Stimulated activated CD4-positive, alpha-beta T cell treated with anti-CD3 and anti-CD28 coated beads, Interleukin-1b, Interleukin-23, amount 100 ng/mL, for 48 hours (primary cell): Measurements from ENCODE around the gene TMEM106B.
"Not testable (repeated sequence)": the region's sequence is repeated elsewhere in the genome, so short reads cannot be mapped to it uniquely, and the experiment has no call there.

Experiments
- DNase-seq: peaks from one replicate; pipeline ENCODE4 v3.0.0-alpha.2; 2020

The TMEM106B gene

GRCh38 chr7:12211054-12211710 is at the start of gene TMEM106B:
Gene TMEM106B (plus strand): TSS chr7:12211294. CDS start chr7:12214811, 3,517 bp downstream.
- peak; percentile 97 for DNase-seq

GRCh38 chr7:12162415-12163113 is 48.5 kb upstream of the TMEM106B start:
- DNase-seq = no peak

- DNase-seq = not testable (repeated sequence)
These were observed 43.0 kb upstream of the TMEM106B start for GRCh38 chr7:12168065-12168464.

GRCh38 chr7:12169981-12170820 is 40.9 kb upstream of the TMEM106B start:
- peak; percentile 24 for DNase-seq

GRCh38 chr7:12173671-12174070 is 37.4 kb upstream of the TMEM106B start:
- no peak for DNase-seq

DNA sequence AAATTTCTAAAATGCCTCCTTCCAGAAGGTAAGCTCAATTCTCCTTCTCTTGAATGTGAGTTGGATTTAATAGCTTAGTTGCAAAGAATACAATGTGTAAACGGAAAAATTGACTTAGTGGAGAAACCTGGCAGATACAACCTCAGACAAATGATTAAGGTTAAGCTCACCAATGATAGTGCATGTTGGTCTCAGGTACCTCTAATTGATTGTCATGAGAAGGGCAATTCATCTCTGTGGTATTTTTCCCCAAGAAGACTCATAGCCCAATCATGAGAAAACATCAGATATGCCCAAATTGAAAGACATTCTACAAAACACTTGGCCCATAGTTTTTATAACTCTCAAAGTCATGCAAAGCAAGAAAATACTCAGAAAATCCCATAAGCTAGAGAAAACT is 36.2 kb upstream of the TMEM106B start:
- DNase-seq = no peak

- no peak for DNase-seq
These were observed 32.8 kb upstream of the TMEM106B start for GRCh38 chr7:12178317-12178716.

DNA sequence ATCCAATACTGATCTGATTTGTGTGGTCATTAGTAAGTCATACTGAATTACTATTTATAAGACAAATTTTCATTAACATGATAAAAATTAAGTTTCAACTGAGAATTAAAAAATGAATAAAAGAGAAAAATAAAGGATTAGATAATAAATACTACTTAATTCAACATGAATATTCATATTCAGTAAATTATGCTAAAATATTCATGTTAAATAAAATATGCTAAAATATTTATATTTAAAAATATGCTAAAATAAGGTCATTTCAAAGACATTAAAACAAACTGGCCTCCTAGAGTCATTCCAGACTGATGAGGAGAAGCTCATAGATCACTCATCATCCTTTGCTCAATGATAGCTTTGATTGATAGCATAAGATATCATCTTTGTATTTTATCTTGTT is 16.7 kb upstream of the TMEM106B start:
- no peak for DNase-seq

DNA sequence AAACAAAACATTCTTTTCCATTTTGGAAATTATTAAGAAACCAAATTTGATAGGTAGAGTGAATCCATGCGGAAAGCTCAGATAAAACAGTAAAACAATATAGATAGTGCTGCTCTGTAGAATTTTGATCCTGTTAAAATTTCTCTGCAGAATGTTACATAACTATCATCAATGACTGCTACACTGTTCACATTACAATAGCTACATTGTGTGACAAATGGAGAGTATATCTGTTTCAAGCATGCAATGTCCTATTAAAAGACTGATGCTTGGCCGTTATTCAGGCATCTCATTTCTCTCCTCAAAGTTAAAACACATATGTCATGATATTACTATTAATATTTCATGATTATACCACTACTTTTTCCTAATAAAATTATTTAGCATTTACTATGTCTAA is 14.7 kb upstream of the TMEM106B start:
- no peak for DNase-seq

GRCh38 chr7:12199363-12199762 is 11.7 kb upstream of the TMEM106B start:
- no peak for DNase-seq

- DNase-seq = no peak
These were observed 4.0 kb upstream of the TMEM106B start for GRCh38 chr7:12207046-12207445.

DNA sequence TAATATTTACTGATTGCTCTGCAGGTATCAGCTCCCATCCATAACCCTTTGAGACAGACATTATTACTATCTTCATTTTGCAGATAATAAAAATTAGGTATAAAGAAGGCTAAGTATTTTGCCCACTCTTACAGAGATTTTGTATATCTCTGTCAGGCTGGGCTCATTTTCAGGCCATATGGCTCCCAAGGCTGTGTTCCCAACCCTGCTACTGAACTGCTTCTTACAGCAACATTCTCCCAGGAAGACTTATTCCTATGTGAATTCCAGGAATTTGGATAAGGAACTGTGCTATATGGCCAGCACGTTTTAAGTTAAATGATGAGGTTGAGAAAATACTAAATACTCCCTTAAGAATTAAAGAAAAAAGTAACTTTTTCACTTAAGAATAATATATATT is 1.9 kb upstream of the TMEM106B start:
- no peak for DNase-seq

- DNase-seq = no peak
These were observed 678 bp upstream of the TMEM106B start for GRCh38 chr7:12210179-12211053.

- DNase-seq = no peak
These were observed 804 bp downstream of the TMEM106B start for GRCh38 chr7:12211711-12212485.

DNA sequence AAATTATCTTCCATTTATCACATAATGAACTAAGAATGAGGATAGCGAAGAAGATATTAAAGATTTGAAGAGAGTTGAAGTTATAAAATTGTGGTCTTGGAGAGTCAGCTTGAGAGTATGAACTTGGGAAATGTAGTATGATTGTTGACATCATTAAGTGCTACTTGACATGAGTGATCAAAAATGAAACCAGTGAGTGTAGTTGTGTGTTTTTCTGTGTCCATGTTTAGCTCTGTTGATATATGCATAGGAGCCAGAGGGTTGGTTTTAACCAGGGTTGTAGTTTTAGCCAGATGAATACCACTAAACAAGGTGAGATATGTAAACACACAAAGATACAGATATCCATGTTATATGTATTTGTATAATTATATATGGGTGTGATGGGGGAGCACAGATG is 6.2 kb downstream of the TMEM106B start:
- DNase-seq = no peak

- no peak for DNase-seq
These were observed 9.4 kb downstream of the TMEM106B start for GRCh38 chr7:12220389-12221046.

DNA sequence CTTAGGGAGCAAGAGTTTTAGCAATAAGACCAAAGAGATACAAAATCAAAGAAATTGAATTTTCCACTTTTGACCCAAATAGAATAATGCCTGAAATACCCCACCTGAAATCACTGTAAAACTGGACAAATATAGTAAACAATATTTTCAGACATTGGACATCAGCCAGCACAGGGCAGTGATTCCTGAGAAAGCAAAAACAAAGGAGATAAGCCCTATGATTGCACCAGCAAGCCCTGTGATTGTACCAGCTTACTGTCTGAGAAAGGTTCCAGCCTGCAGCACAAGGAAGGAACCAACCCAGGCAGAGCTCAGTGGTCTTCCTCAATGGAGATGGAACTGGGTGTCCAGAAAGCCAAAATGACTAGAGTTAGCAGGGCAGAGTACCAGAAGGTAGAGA is 10.3 kb downstream of the TMEM106B start:
- DNase-seq = no peak

DNA sequence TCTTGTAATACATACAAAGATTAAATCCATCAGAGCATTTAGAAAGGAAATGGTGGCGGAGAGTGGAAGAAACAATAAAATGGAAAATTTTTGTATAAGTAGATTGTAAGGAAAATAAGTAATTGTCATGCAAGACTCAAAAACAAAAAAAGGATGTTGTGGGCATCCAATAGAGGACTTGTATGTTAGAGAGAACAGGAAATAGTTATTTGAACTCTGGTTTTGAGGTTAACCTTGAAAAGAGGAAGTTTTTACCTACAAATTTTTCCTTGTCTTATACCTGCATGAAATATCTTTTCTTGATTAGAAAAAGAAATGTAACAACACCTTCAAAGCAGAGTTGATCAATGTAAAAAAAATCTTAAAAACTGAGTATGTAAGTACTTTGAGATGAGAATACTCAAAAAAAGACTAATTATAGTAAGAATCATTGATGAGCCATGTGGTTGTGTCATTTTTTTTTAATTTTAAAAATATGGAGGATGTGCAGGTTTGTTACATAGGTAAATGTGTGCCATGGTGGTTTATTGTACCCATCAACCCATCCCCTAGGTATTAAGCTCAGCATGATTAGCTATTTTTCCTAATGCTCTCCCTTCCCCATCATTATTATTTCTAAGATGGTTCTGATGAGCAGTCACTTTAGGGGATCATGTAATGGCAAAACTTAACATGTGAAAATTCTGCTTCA is 11.9 kb downstream of the TMEM106B start:
- DNase-seq = no peak

DNA sequence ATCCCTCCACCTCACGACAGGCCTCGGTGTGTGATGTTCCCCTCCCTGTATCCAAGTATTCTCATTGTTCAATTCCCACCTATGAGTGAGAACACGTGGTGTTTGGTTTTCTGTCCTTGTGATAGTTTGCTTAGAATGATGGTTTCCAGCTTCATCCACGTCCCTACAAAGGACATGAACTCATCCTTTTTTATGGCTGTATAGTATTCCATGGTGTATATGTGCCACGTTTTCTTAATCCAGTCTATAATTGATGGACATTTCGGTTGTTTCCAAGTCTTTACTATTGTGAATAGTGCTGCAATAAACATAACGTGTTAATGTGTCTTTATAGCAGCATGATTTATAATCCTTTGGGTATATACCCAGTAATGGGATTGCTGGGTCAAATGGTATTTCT is 13.9 kb downstream of the TMEM106B start:
- DNase-seq = not testable (repeated sequence)

DNA sequence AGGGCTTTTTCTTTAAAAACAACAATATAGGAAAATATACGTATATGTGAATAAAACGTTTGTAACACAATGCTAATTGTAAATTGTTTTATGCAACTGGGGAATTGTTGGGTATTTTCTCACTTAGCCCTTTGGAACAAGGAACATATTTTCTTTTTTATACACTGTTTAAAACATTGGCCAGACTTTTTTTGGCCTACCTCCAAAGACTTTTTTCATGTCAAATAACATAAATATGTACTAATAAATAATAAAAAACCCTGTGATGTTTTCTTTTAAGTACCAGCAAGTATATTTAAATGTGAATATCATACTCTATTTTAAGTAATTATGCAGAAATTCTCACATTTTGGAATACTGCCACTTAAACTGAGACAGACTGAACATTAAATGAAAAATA is 15.7 kb downstream of the TMEM106B start:
- DNase-seq = no peak

DNA sequence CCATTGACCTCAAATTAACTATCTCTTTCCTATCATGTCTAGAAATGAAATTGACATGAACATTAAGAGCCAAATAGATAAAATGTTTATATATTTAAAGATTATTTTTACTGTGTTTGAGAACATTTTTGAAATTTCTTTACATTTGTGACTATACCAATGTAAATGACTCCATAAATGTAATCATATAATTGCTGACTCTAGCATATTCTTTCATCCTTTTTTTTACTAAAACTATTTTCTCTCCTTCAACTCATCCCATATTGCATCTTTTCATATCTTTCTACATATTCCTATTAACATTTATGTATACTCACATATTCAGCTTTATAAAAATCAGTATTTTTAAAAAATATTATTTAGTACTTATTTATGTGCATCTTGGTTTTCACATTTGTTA is 16.9 kb downstream of the TMEM106B start:
- no peak for DNase-seq
